DOHH2 (cell line): Measurements from ENCODE around the gene PALLD.

Source experiments
- H3F3A ChIP-seq: fragments of 200-600 bp; sonication (generic), shearing (Covaris generic); 2 replicates; pipeline ENCODE4 v1.6.0; 2016; ENCODE audit warnings: antibody characterized with exemption, mild to moderate bottlenecking; ENCODE audit not compliant: control insufficient read depth, insufficient read depth
- H3K27ac ChIP-seq: fragments of 200-600 bp; sonication (generic); 2 replicates; pipeline ENCODE4 v1.5.1; 2014; ENCODE audit warnings: low read depth, mild to moderate bottlenecking, low read length, moderate library complexity
- H3K27me3 ChIP-seq: fragments of 200-600 bp; sonication (generic); 2 replicates; pipeline ENCODE4 v1.6.1; 2014; ENCODE audit warnings: mild to moderate bottlenecking, low read length, mixed read lengths; ENCODE audit not compliant: control insufficient read depth
- H3K36me3 ChIP-seq: fragments of 200-600 bp; sonication (generic); 2 replicates; pipeline ENCODE4 v1.6.1; 2014; ENCODE audit warnings: mild to moderate bottlenecking, low read length, moderate library complexity, mixed read lengths; ENCODE audit not compliant: control insufficient read depth
- H3K4me1 ChIP-seq: fragments of 200-600 bp; sonication (generic); 2 replicates; pipeline ENCODE4 v1.6.1; 2014; ENCODE audit warnings: mild to moderate bottlenecking, low read length, mixed read lengths; ENCODE audit not compliant: control insufficient read depth
- H3K4me2 ChIP-seq: fragments of 200-600 bp; sonication (generic); 2 replicates; pipeline ENCODE4 v1.6.0; 2014; ENCODE audit warnings: mild to moderate bottlenecking, low read length, moderate library complexity
- H3K4me3 ChIP-seq: fragments of 200-600 bp; sonication (generic); 2 replicates; pipeline ENCODE4 v1.5.1; 2014; ENCODE audit warnings: mild to moderate bottlenecking, low read length, mixed read lengths
- H3K79me2 ChIP-seq: fragments of 200-600 bp; sonication (generic); 2 replicates; pipeline ENCODE4 v1.6.1; 2014; ENCODE audit warnings: mild to moderate bottlenecking, low read length, mixed read lengths; ENCODE audit not compliant: control insufficient read depth
- H3K9me2 ChIP-seq: fragments of 200-600 bp; sonication (generic); replicated peaks from 2 replicates; pipeline ENCODE4 v1.6.1; 2014; ENCODE audit warnings: mild to moderate bottlenecking, low read length, mixed read lengths; ENCODE audit not compliant: control insufficient read depth
- H3K9me3 ChIP-seq: fragments of 200-600 bp; sonication (generic); 2 replicates; pipeline ENCODE4 v1.6.1; 2014; ENCODE audit warnings: antibody characterized with exemption, low read length, mixed read lengths; ENCODE audit not compliant: control insufficient read depth, insufficient read depth
- H4K20me1 ChIP-seq: fragments of 200-600 bp; sonication (generic); 2 replicates; pipeline ENCODE4 v1.6.0; 2014; ENCODE audit warnings: low read depth, mild to moderate bottlenecking, antibody characterized with exemption, low read length, moderate library complexity; ENCODE audit not compliant: control insufficient read depth, insufficient read depth
- EZH2phosphoT487 ChIP-seq: fragments of 200-600 bp; sonication (generic); IDR thresholded peaks from 2 replicates; pipeline ENCODE4 v1.6.1; 2017; ENCODE audit warnings: borderline replicate concordance, mild to moderate bottlenecking, antibody characterized with exemption, low read length, moderate library complexity, mixed read lengths
- TF ChIP-seq, protein P1 (sequence below): fragments of 200-600 bp; sonication (generic); IDR thresholded peaks from one replicate; pipeline ENCODE4 v1.5.1; 2014; ENCODE audit warnings: antibody characterized with exemption, mild to moderate bottlenecking, low read depth, low read length; ENCODE audit not compliant: poor library complexity, severe bottlenecking

Gene PALLD

DNA sequence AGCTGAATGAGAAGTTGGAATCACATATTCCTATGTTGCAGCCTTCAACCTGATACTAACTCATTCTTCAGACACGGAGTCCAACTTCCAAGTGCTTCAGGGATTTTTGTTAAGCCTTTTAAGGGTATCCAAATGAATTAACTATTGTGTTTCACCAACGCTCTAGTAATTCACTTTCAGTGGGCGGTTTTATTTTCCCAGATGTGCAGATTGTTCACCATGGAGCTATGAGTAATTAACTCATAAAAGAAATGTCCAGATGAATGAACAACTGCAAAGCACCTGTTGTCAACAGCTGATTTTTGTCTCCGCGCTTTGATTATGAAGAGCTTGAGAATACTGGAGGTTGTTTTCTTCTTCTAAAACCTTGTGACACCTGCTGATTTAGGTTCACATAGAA lies 325.6 kb downstream of the PALLD start:
- Histone ChIP-seq H3K27me3 (peaks cover 5% of the 10 kb centered on the region), H3K4me1 (no peaks in the 10 kb centered on the region), H3K9me3 (no peaks in the 10 kb centered on the region), H3K4me3 (no peak overlapping the region), H4K20me1 (no peaks in the 10 kb centered on the region), H3K27ac (no peak overlapping the region), H3K4me2 (no peak overlapping the region), H3K79me2 (no peaks in the 10 kb centered on the region), H3K36me3 (no peaks in the 10 kb centered on the region), H3K9me2 (no peaks in the 10 kb centered on the region), H3F3A (no peaks in the 10 kb centered on the region)
- TF ChIP-seq EZH2phosphoT487, result no peak
- TF ChIP-seq, protein P1, sequence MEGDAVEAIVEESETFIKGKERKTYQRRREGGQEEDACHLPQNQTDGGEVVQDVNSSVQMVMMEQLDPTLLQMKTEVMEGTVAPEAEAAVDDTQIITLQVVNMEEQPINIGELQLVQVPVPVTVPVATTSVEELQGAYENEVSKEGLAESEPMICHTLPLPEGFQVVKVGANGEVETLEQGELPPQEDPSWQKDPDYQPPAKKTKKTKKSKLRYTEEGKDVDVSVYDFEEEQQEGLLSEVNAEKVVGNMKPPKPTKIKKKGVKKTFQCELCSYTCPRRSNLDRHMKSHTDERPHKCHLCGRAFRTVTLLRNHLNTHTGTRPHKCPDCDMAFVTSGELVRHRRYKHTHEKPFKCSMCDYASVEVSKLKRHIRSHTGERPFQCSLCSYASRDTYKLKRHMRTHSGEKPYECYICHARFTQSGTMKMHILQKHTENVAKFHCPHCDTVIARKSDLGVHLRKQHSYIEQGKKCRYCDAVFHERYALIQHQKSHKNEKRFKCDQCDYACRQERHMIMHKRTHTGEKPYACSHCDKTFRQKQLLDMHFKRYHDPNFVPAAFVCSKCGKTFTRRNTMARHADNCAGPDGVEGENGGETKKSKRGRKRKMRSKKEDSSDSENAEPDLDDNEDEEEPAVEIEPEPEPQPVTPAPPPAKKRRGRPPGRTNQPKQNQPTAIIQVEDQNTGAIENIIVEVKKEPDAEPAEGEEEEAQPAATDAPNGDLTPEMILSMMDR, result no peak

DNA sequence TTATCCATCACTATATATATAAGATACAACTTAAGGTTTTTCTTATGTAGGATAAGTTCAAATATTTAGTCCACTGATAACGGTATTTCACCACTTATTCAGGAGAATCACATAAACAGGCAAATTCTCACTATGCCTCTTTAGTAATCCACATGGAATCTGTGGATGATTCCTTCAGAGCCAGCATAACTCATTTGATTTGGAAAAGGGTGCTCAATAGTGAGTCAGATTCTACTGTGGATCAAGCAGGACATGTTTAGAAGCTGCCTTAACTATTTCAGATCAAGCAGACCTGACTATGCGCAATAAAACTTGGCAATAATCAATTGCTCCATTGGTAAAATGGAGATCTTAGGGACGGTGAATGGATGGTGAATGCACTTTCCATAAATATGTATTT lies 329.1 kb downstream of the PALLD start:
- H3K9me2 ChIP-seq, result no peaks in the 10 kb centered on the region
- no peak overlapping the region for H3K27ac ChIP-seq
- no peaks in the 10 kb centered on the region for H3F3A ChIP-seq
- no peaks in the 10 kb centered on the region for H3K79me2 ChIP-seq
- peaks cover 2% of the 10 kb centered on the region for H3K4me1 ChIP-seq
- no peak overlapping the region for H3K4me3 ChIP-seq
- H3K9me3 ChIP-seq, result no peaks in the 10 kb centered on the region
- TF ChIP-seq, protein P1, result no peak
- no peak for TF ChIP-seq EZH2phosphoT487
- peaks cover 5% of the 10 kb centered on the region for H3K27me3 ChIP-seq
- no peaks in the 10 kb centered on the region for H4K20me1 ChIP-seq
- H3K36me3 ChIP-seq, result no peaks in the 10 kb centered on the region
- H3K4me2 ChIP-seq, result no peak overlapping the region

DNA sequence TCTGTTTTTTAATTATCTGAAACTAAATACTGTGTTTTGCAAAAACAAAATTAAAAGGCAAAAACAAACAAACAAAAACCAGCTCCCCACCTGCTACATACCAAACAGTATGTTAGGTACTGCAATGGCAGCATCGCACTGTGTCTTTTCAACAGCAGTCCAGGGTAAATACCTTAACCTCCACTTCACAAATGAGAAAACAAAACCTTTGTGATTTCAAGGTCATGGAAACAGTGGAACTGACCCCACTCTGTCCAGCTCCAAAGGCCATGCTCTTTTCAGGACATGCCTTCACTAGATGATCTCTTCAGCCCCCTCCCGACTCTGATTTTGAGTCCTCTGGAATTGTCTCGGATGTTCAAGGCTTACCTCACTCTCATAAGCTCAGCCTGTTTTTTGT lies 329.8 kb downstream of the PALLD start:
- no peak overlapping the region for H3K4me2 ChIP-seq
- H3K9me2 ChIP-seq, result no peaks in the 10 kb centered on the region
- peaks cover 8% of the 10 kb centered on the region for H3K4me1 ChIP-seq
- H3K27me3 ChIP-seq, result peaks cover 11% of the 10 kb centered on the region
- TF ChIP-seq, protein P1, result no peak
- no peak for TF ChIP-seq EZH2phosphoT487
- no peaks in the 10 kb centered on the region for H3K79me2 ChIP-seq
- H4K20me1 ChIP-seq, result no peaks in the 10 kb centered on the region
- no peaks in the 10 kb centered on the region for H3K36me3 ChIP-seq
- H3K27ac ChIP-seq, result no peak overlapping the region
- H3F3A ChIP-seq, result no peaks in the 10 kb centered on the region
- no peak overlapping the region for H3K4me3 ChIP-seq
- H3K9me3 ChIP-seq, result no peaks in the 10 kb centered on the region
